IMR-90 (cell line): ENCODE results near the gene MT1E. TPM values are rescaled to one million over a fixed set of nuclear protein-coding genes. Genes with fewer than 3 reads are reported as not detected.

Experiments
- ATAC-seq: fragments of 200-7000 bp; cut with Tn5 transposase; 2 replicates; pipeline ENCODE4 v1.9.1; 2020; ENCODE audit warnings: low read depth, mild to moderate bottlenecking, moderate library complexity
- BruUV-seq: library from RNA; stranded (reverse); fragments of 400-500 nt; replicated peaks from 2 replicates; lab custom pipeline; 2021; lab: Mats Ljungman, UMichigan
- CTCF ChIA-PET: fragments of 300-600 bp; formaldehyde crosslinking; extraction: SDS; loops from one replicate; lab custom pipeline; 2021; ENCODE audit warnings: antibody characterized with exemption; lab: Yijun Ruan, JAX
- POLR2A ChIA-PET: fragments of 300-600 bp; sonication (Branson Sonifier 250); formaldehyde crosslinking; loops from one replicate; lab custom pipeline; 2022; ENCODE audit warnings: antibody characterized with exemption; ENCODE audit not compliant: unreplicated experiment; lab: Charles Lee
- DNase-seq: peaks from one replicate; pipeline ENCODE4 v3.0.0; 2013
- H2AFZ ChIP-seq: replicated peaks from 2 replicates; pipeline ENCODE3; 2013; ENCODE audit warnings: low read length, mild to moderate bottlenecking; ENCODE audit not compliant: poor library complexity
- H2AK5ac ChIP-seq: 2 replicates; pipeline ENCODE4 v1.6.1; 2013; ENCODE audit warnings: low read depth, low read length, inconsistent platforms
- H2AK9ac ChIP-seq: replicated peaks from 2 replicates; pipeline ENCODE3; 2013; ENCODE audit warnings: mild to moderate bottlenecking, low read depth, low read length, moderate library complexity; ENCODE audit not compliant: poor library complexity
- H2BK120ac ChIP-seq: 2 replicates; pipeline ENCODE4 v1.6.1; 2013; ENCODE audit warnings: low read depth, low read length, inconsistent platforms
- H2BK15ac ChIP-seq: 3 replicates; pipeline ENCODE4 v1.6.1; 2013; ENCODE audit warnings: low read depth, low read length, inconsistent platforms
- H2BK20ac ChIP-seq: 2 replicates; pipeline ENCODE4 v1.6.1; 2013; ENCODE audit warnings: low read depth, mild to moderate bottlenecking, inconsistent platforms, low read length, moderate library complexity
- H2BK5ac ChIP-seq: 2 replicates; pipeline ENCODE4 v1.6.1; 2013; ENCODE audit warnings: mild to moderate bottlenecking, low read depth, low read length, inconsistent platforms; ENCODE audit not compliant: poor library complexity, severe bottlenecking
- H3K14ac ChIP-seq: replicated peaks from 2 replicates; pipeline ENCODE4 v1.6.1; 2013; ENCODE audit warnings: low read depth, low read length, inconsistent platforms
- H3K18ac ChIP-seq: 2 replicates; pipeline ENCODE4 v1.6.1; 2013; ENCODE audit warnings: low read depth, low read length, control low read depth
- H3K23ac ChIP-seq: 2 replicates; pipeline ENCODE4 v1.6.1; 2013; ENCODE audit warnings: low read depth, low read length, inconsistent platforms
- H3K27ac ChIP-seq: 2 replicates; pipeline ENCODE4 v1.5.1; 2013; ENCODE audit warnings: mild to moderate bottlenecking, control low read depth, low read length; ENCODE audit not compliant: insufficient read depth
- H3K27me3 ChIP-seq: 2 replicates; pipeline ENCODE4 v1.6.1; 2013; ENCODE audit warnings: low read length; ENCODE audit not compliant: control insufficient read depth, insufficient read depth
- H3K36me3 ChIP-seq: 2 replicates; pipeline ENCODE4 v1.6.1; 2013; ENCODE audit warnings: low read length, mixed read lengths; ENCODE audit not compliant: control insufficient read depth, insufficient read depth
- H3K4ac ChIP-seq: 2 replicates; pipeline ENCODE4 v1.6.1; 2013; ENCODE audit warnings: low read depth, low read length, inconsistent platforms
- H3K4me1 ChIP-seq: 2 replicates; pipeline ENCODE4 v1.6.1; 2013; ENCODE audit warnings: low read length, mixed read lengths; ENCODE audit not compliant: control insufficient read depth, insufficient read depth
- H3K4me2 ChIP-seq: 2 replicates; pipeline ENCODE4 v1.6.1; 2013; ENCODE audit warnings: low read depth, mild to moderate bottlenecking, control low read depth, low read length, moderate library complexity
- H3K4me3 ChIP-seq: 2 replicates; pipeline ENCODE4 v1.5.1; 2013; ENCODE audit warnings: low read depth, mild to moderate bottlenecking, control low read depth, low read length, moderate library complexity; ENCODE audit not compliant: insufficient read depth
- H3K56ac ChIP-seq: 2 replicates; pipeline ENCODE4 v1.6.1; 2013; ENCODE audit warnings: low read length, inconsistent platforms; ENCODE audit not compliant: insufficient read depth; ENCODE audit errors: extremely low read depth
- H3K79me1 ChIP-seq, 2 experiments: 2 replicates each; pipeline ENCODE4 v1.6.1; 2013; ENCODE audit warnings: low read length in 2 of 2, inconsistent platforms in 1 of 2, low read depth in 1 of 2
- H3K9ac ChIP-seq: 2 replicates; pipeline ENCODE4 v1.6.1; 2013; ENCODE audit warnings: low read depth, low read length, control low read depth
- H3K9me1 ChIP-seq: 2 replicates; pipeline ENCODE4 v1.6.1; 2013; ENCODE audit warnings: low read length, inconsistent platforms; ENCODE audit not compliant: insufficient read depth
- H3K9me3 ChIP-seq: 2 replicates; pipeline ENCODE4 v1.6.1; 2013; ENCODE audit warnings: low read length; ENCODE audit not compliant: control insufficient read depth, insufficient read depth
- H4K20me1 ChIP-seq: 2 replicates; pipeline ENCODE4 v1.6.1; 2013; ENCODE audit warnings: low read length, inconsistent platforms; ENCODE audit not compliant: insufficient read depth
- H4K5ac ChIP-seq: 2 replicates; pipeline ENCODE4 v1.6.1; 2013; ENCODE audit warnings: mild to moderate bottlenecking, low read depth, low read length, control low read depth
- H4K8ac ChIP-seq, 2 experiments: 2 replicates each; pipeline ENCODE4 v1.6.1; 2013; ENCODE audit warnings: low read depth in 2 of 2, low read length in 2 of 2, control low read depth in 1 of 2, inconsistent platforms in 1 of 2
- H4K91ac ChIP-seq: 2 replicates; pipeline ENCODE4 v1.6.1; 2013; ENCODE audit warnings: low read depth, low read length, inconsistent platforms; ENCODE audit not compliant: insufficient read depth
- BHLHE40 ChIP-seq: fragments of 150-350 bp; IDR thresholded peaks from 2 replicates; pipeline ENCODE4 v1.6.1; 2016; ENCODE audit warnings: mild to moderate bottlenecking, low read depth, low read length
- CEBPB ChIP-seq: IDR thresholded peaks from 2 replicates; pipeline ENCODE4 v1.6.1; 2012; ENCODE audit warnings: low read depth, low read length, improper control_type of control experiment
- CHD1 ChIP-seq: IDR thresholded peaks from 2 replicates; pipeline ENCODE4 v1.6.1; 2012; ENCODE audit warnings: low read depth, low read length, improper control_type of control experiment
- CTCF ChIP-seq: conservative IDR thresholded peaks from 2 replicates; pipeline ENCODE4 v1.5.1; 2012; ENCODE audit warnings: mild to moderate bottlenecking, low read depth, low read length, improper control_type of control experiment
- ELK1 ChIP-seq: fragments of 150-350 bp; IDR thresholded peaks from 2 replicates; pipeline ENCODE4 v1.6.1; 2016; ENCODE audit warnings: low read depth, mild to moderate bottlenecking, low read length, moderate library complexity, borderline replicate concordance
- FOS ChIP-seq: fragments of 150-350 bp; IDR thresholded peaks from 2 replicates; pipeline ENCODE4 v1.6.1; 2016; ENCODE audit warnings: low read depth, low read length
- MAFK ChIP-seq: IDR thresholded peaks from 2 replicates; pipeline ENCODE4 v1.6.1; 2012; ENCODE audit warnings: low read depth, low read length, improper control_type of control experiment
- MAZ ChIP-seq: IDR thresholded peaks from 2 replicates; pipeline ENCODE4 v1.6.1; 2012; ENCODE audit warnings: low read depth, mild to moderate bottlenecking, low read length, improper control_type of control experiment, moderate library complexity, borderline replicate concordance
- MXI1 ChIP-seq: IDR thresholded peaks from 2 replicates; pipeline ENCODE4 v1.6.1; 2012; ENCODE audit warnings: low read depth, mild to moderate bottlenecking, low read length, moderate library complexity, borderline replicate concordance
- NFE2L2 ChIP-seq: fragments of 150-350 bp; IDR thresholded peaks from 2 replicates; pipeline ENCODE4 v1.6.1; 2016; ENCODE audit warnings: low read depth, mild to moderate bottlenecking, low read length
- POLR2A ChIP-seq: IDR thresholded peaks from 2 replicates; pipeline ENCODE4 v1.6.1; 2012; ENCODE audit warnings: mild to moderate bottlenecking, low read depth, low read length
- RAD21 ChIP-seq: IDR thresholded peaks from 2 replicates; pipeline ENCODE4 v1.6.1; 2012; ENCODE audit warnings: low read length, improper control_type of control experiment
- RCOR1 ChIP-seq: IDR thresholded peaks from 2 replicates; pipeline ENCODE4 v1.6.1; 2012; ENCODE audit warnings: mild to moderate bottlenecking, low read length, improper control_type of control experiment; ENCODE audit not compliant: insufficient replicate concordance
- RFX5 ChIP-seq: IDR thresholded peaks from 2 replicates; pipeline ENCODE4 v1.8.0; 2012; ENCODE audit warnings: low read depth, mild to moderate bottlenecking, low read length, moderate library complexity
- SMC3 ChIP-seq: fragments of 150-350 bp; IDR thresholded peaks from 2 replicates; pipeline ENCODE4 v1.6.1; 2016; ENCODE audit warnings: low read depth, mild to moderate bottlenecking, antibody characterized with exemption, low read length, moderate library complexity
- USF2 ChIP-seq: fragments of 150-350 bp; IDR thresholded peaks from 2 replicates; pipeline ENCODE4 v1.6.1; 2017; ENCODE audit warnings: mild to moderate bottlenecking, antibody characterized with exemption, low read length, low read depth
- WGBS, 2 experiments: methylation state at CpG; one replicate each; pipeline versions ENCODE4 v1.1.5 to v1.1.7; 2013; ENCODE audit warnings: missing lambda C conversion rate in 2 of 2; ENCODE audit not compliant: insufficient read length in 1 of 2; ENCODE audit errors: extremely low coverage in 2 of 2; 5-methylcytosine and 5-hydroxymethylcytosine counted together
- dilution Hi-C: fragments of 300-500 bp; cut with HindIII; formaldehyde crosslinking; loops from one replicate; pipeline ENCODE4 v1.14.3; 2018; ENCODE audit warnings: low sequenced_read_pairs; ENCODE audit not compliant: unreplicated experiment
- in situ Hi-C: fragments of 300-500 bp; cut with MboI; formaldehyde crosslinking; loops from 3 replicates; pipeline ENCODE4 v1.14.3; 2019; ENCODE audit warnings: low sequenced_read_pairs, inconsistent platforms, mixed read lengths
- intact Hi-C: fragments of 100-400 bp; cut with micrococcal nuclease; formaldehyde crosslinking; loops from 2 replicates; pipeline ENCODE4 v1.10.0; 2022
- polyA plus RNA-seq, 3 experiments: library from polyadenylated mRNA; depleted of rRNA; stranded (reverse); fragments of >200 nt; gene quantifications; 2 replicates each; pipeline ENCODE4 v1.2.3, GENCODE V29; 2012; ENCODE audit warnings: low replicate concordance in 1 of 3
- total RNA-seq: library from RNA; depleted of rRNA; stranded (reverse); fragments of >200 nt; gene quantifications from 2 replicates; pipeline ENCODE4 v1.2.3, GENCODE V29; 2012

The MT1E gene
- total and polyA plus RNA-seq, 2 of the 4 experiments (the other 2 are of a cell fraction), result 137 to 821 TPM

GRCh38 chr16:56629531-56629930, 4.0 kb downstream of the MT1E start:
- ATAC-seq (no peak), DNase-seq (no peak)
- Histone ChIP-seq H4K91ac (no peak overlapping the region), H3K36me3 (no peaks in the 10 kb centered on the region), H2BK20ac (no peak overlapping the region), H3K14ac (no peak overlapping the region), H2BK120ac (no peak overlapping the region), H3K23ac (no peak overlapping the region), H3K9me3 (no peaks in the 10 kb centered on the region), H4K5ac (no peak overlapping the region), H2BK5ac (no peak overlapping the region), H3K4ac (no peak overlapping the region), H2AK9ac (no peak overlapping the region), H2AFZ (no peak overlapping the region), H3K56ac (no peak overlapping the region), H3K27ac (no peak overlapping the region), H3K9me1 (peaks cover 4% of the 10 kb centered on the region; the same call in 1 of the 2 replicates), H3K4me2 (no peak overlapping the region), H4K8ac (no peak overlapping the region), H2BK15ac (no peak overlapping the region), H2AK5ac (no peak overlapping the region; the same call in 1 of the 2 replicates), H3K79me1 (peaks cover 3 to 13% of the 10 kb centered on the region in 2 experiments; a peak in 3 of 4 replicates), H3K4me1 (peaks cover 17% of the 10 kb centered on the region), H3K27me3 (peaks cover 34% of the 10 kb centered on the region), H3K4me3 (no peak overlapping the region), H3K9ac (no peak overlapping the region), H4K20me1 (no peaks in the 10 kb centered on the region), H3K18ac (no peak overlapping the region)
- intact Hi-C loops (loop anchor here (5.0 kb wide), 1 partner anchor 53 kb away; the partner anchor contains the start of gene MT1X), dilution Hi-C loops (no loop called here), in situ Hi-C loops (no loop called here)
- no peak for TF ChIP-seq RCOR1
- no peak for TF ChIP-seq SMC3
- TF ChIP-seq FOS, result no peak
- TF ChIP-seq POLR2A, result no peak
- no peak for TF ChIP-seq NFE2L2
- TF ChIP-seq CTCF, result no peak
- TF ChIP-seq RAD21, result no peak
- no peak for TF ChIP-seq MAZ
- no peak for TF ChIP-seq BHLHE40
- no peak for TF ChIP-seq RFX5
- TF ChIP-seq MAFK, result no peak
- TF ChIP-seq ELK1, result no peak
- no peak for TF ChIP-seq MXI1
- TF ChIP-seq CHD1, result no peak
- no peak for TF ChIP-seq USF2
- no peak for TF ChIP-seq CEBPB
- POLR2A ChIA-PET, result no interaction called here
- BruUV-seq, result no TSS peak
- 94% methylated on average over 2 of the region's 3 CpGs; no CpG with 5 or more reads in 1 of the 2 experiments for WGBS, 2 experiments
- CTCF ChIA-PET, result interaction anchor here (1.3 kb wide), 1 partner anchor 29 kb away, joined by 4 read pairs; no protein-coding TSS in a partner anchor
